ENCODE results near the gene DIP2C. TPM values are rescaled to one million over a fixed set of nuclear protein-coding genes. Genes with fewer than 3 reads are reported as not detected.
"Not testable (repeated sequence)": the region's sequence is repeated elsewhere in the genome, so short reads cannot be mapped to it uniquely, and the experiment has no call there.

The DIP2C gene
- total RNA-seq, 1 experiment from 2014 or later = 11.4 TPM

- no peak for DNase-seq
- H3K27me3 Mint-ChIP-seq (ENCODE audit: insufficient read depth, unreplicated experiment) = peaks cover 2% of the 10 kb centered on the region
- Histone ChIP-seq H3K9me3 (no peaks in the 10 kb centered on the region), H3K36me3 (ENCODE audit: control insufficient read depth, insufficient read depth, low read length) (no peaks in the 10 kb centered on the region), H3K4me1 (no peaks in the 10 kb centered on the region), H3K4me3 (ENCODE audit: low read depth, low read length) (no peak overlapping the region), H3K27me3 (replicated peaks; ENCODE audit: control insufficient read depth, insufficient read depth, low read length) (no peaks in the 10 kb centered on the region)
- TF ChIP-seq, protein P1, sequence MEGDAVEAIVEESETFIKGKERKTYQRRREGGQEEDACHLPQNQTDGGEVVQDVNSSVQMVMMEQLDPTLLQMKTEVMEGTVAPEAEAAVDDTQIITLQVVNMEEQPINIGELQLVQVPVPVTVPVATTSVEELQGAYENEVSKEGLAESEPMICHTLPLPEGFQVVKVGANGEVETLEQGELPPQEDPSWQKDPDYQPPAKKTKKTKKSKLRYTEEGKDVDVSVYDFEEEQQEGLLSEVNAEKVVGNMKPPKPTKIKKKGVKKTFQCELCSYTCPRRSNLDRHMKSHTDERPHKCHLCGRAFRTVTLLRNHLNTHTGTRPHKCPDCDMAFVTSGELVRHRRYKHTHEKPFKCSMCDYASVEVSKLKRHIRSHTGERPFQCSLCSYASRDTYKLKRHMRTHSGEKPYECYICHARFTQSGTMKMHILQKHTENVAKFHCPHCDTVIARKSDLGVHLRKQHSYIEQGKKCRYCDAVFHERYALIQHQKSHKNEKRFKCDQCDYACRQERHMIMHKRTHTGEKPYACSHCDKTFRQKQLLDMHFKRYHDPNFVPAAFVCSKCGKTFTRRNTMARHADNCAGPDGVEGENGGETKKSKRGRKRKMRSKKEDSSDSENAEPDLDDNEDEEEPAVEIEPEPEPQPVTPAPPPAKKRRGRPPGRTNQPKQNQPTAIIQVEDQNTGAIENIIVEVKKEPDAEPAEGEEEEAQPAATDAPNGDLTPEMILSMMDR (IDR thresholded peaks at IDR 0.05; ENCODE audit: insufficient read depth in 1 of 2, low read depth in 1 of 2, low read length in 1 of 2, severe bottlenecking in 1 of 2, unreplicated experiment in 1 of 2) = no peak
- H3K4me3 Mint-ChIP-seq (ENCODE audit: unreplicated experiment) = no peak overlapping the region
- CTCF ChIA-PET = no interaction called here
- POLR2A ChIA-PET = no interaction called here
- no peaks in the 10 kb centered on the region for H3K36me3 Mint-ChIP-seq (ENCODE audit: insufficient read depth, unreplicated experiment)
- no peak overlapping the region for H3K27ac Mint-ChIP-seq (ENCODE audit: unreplicated experiment)
- no TSS peak for BruUV-seq (replicated peaks)
- H3K9me3 Mint-ChIP-seq (ENCODE audit: unreplicated experiment) = no peaks in the 10 kb centered on the region
- no peaks in the 10 kb centered on the region for H3K4me1 Mint-ChIP-seq (ENCODE audit: low read depth, unreplicated experiment)
- intact Hi-C loops (cut with micrococcal nuclease; ENCODE audit: unreplicated experiment) = no loop called here
Measured at GRCh38 chr10:269440-270074, 419.9 kb downstream of the DIP2C start.

GRCh38 chr10:267705-268104 is 421.8 kb downstream of the DIP2C start:
- POLR2A ChIA-PET = no interaction called here
- DNase-seq = no peak
- Mint-ChIP-seq H3K27me3 (ENCODE audit: insufficient read depth, unreplicated experiment) (peaks cover 2% of the 10 kb centered on the region), H3K4me1 (ENCODE audit: low read depth, unreplicated experiment) (no peaks in the 10 kb centered on the region), H3K36me3 (ENCODE audit: insufficient read depth, unreplicated experiment) (peaks cover 5% of the 10 kb centered on the region), H3K4me3 (ENCODE audit: unreplicated experiment) (no peak overlapping the region), H3K27ac (ENCODE audit: unreplicated experiment) (no peak overlapping the region), H3K9me3 (ENCODE audit: unreplicated experiment) (peaks cover 8% of the 10 kb centered on the region)
- Histone ChIP-seq H3K4me1 (no peaks in the 10 kb centered on the region), H3K27me3 (replicated peaks; ENCODE audit: control insufficient read depth, insufficient read depth, low read length) (no peaks in the 10 kb centered on the region), H3K9me3 (0 out of 2 replicates have a peak, but pooled peaks cover 3% of the 10 kb centered on the region), H3K36me3 (ENCODE audit: control insufficient read depth, insufficient read depth, low read length) (no peaks in the 10 kb centered on the region), H3K4me3 (ENCODE audit: low read depth, low read length) (no peak overlapping the region)
- TF ChIP-seq, protein P1 (IDR thresholded peaks at IDR 0.05; ENCODE audit: insufficient read depth in 1 of 2, low read depth in 1 of 2, low read length in 1 of 2, severe bottlenecking in 1 of 2, unreplicated experiment in 1 of 2) = no peak
- BruUV-seq (replicated peaks) = no TSS peak
- CTCF ChIA-PET = no interaction called here
- intact Hi-C loops (cut with micrococcal nuclease; ENCODE audit: unreplicated experiment) = no loop called here

GRCh38 chr10:266974-267425 is 422.5 kb downstream of the DIP2C start:
- H3K4me1 ChIP-seq = no peaks in the 10 kb centered on the region
- POLR2A ChIA-PET = no interaction called here
- intact Hi-C loops (cut with micrococcal nuclease; ENCODE audit: unreplicated experiment) = no loop called here
- H3K9me3 ChIP-seq = 0 out of 2 replicates have a peak, but pooled peaks cover 3% of the 10 kb centered on the region
- TF ChIP-seq, protein P1 (IDR thresholded peaks at IDR 0.05; ENCODE audit: insufficient read depth in 1 of 2, low read depth in 1 of 2, low read length in 1 of 2, severe bottlenecking in 1 of 2, unreplicated experiment in 1 of 2) = no peak
- Mint-ChIP-seq H3K36me3 (ENCODE audit: insufficient read depth, unreplicated experiment) (peaks cover 5% of the 10 kb centered on the region), H3K27ac (ENCODE audit: unreplicated experiment) (no peak overlapping the region), H3K4me3 (ENCODE audit: unreplicated experiment) (no peak overlapping the region), H3K27me3 (ENCODE audit: insufficient read depth, unreplicated experiment) (peaks cover 2% of the 10 kb centered on the region), H3K4me1 (ENCODE audit: low read depth, unreplicated experiment) (no peaks in the 10 kb centered on the region), H3K9me3 (ENCODE audit: unreplicated experiment) (peaks cover 10% of the 10 kb centered on the region)
- H3K4me3 ChIP-seq (ENCODE audit: low read depth, low read length) = no peak overlapping the region
- CTCF ChIA-PET = no interaction called here
- DNase-seq = no peak
- H3K36me3 ChIP-seq (ENCODE audit: control insufficient read depth, insufficient read depth, low read length) = no peaks in the 10 kb centered on the region
- BruUV-seq (replicated peaks) = no TSS peak
- no peaks in the 10 kb centered on the region for H3K27me3 ChIP-seq (replicated peaks; ENCODE audit: control insufficient read depth, insufficient read depth, low read length)

DNA sequence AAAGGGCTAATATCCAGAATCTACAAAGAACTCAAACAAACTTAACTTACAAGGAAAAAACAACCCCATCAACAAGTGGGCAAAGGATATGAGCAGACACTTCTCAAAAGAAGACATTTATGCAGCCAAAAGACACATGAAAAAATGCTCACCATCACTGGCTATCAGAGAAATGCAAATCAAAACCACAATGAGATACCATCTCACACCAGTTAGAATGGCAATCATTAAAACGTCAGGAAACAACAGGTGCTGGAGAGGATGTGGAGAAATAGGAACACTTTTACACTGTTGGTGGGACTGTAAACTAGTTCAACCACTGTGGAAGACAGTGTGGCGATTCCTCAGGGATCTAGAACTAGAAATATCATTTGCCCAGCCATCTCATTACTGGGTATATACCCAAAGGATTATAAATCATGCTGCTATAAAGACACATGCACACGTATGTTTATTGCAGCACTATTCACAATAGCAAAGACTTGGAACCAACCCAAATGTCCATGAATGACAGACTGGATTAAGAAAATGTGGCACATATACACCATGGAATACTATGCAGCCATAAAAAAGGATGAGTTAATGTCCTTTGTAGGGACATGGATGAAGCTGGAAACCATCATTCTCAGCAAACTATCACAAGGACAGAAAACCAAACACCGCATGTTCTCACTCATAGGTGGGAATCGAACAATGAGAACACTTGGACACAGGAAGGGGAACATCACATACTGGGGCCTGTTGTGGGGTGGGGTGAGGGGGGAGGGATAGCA is 423.5 kb downstream of the DIP2C start:
- H3K27ac Mint-ChIP-seq (ENCODE audit: unreplicated experiment); POLR2A ChIA-PET; H3K9me3 Mint-ChIP-seq (ENCODE audit: unreplicated experiment); H3K9me3 ChIP-seq; BruUV-seq (replicated peaks); H3K27me3 ChIP-seq (replicated peaks; ENCODE audit: control insufficient read depth, insufficient read depth, low read length); H3K4me1 Mint-ChIP-seq (ENCODE audit: low read depth, unreplicated experiment); H3K36me3 ChIP-seq (ENCODE audit: control insufficient read depth, insufficient read depth, low read length); H3K4me3 Mint-ChIP-seq (ENCODE audit: unreplicated experiment); CTCF ChIA-PET; intact Hi-C loops (cut with micrococcal nuclease; ENCODE audit: unreplicated experiment); DNase-seq; H3K27me3 Mint-ChIP-seq (ENCODE audit: insufficient read depth, unreplicated experiment); H3K4me3 ChIP-seq (ENCODE audit: low read depth, low read length); H3K36me3 Mint-ChIP-seq (ENCODE audit: insufficient read depth, unreplicated experiment); H3K4me1 ChIP-seq: not testable (repeated sequence)

DNA sequence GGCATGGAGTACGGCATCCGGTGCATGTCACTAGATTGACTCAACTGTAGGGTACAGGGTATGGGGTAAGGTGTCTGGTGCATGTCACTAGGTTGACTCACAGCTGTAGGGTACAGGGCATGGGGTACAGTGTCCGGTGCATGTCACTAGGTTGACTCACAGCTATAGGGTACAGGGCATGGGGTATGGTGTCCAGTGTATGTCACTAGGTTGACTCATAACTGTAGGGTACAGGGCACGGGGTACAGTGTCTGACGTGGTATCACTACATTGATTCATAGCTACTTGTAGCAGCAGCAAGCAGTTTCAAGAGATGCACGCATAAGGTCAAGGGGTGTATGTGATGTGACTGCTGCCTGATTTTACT is 424.4 kb downstream of the DIP2C start:
- H3K4me1 ChIP-seq; H3K36me3 ChIP-seq (ENCODE audit: control insufficient read depth, insufficient read depth, low read length); H3K27ac Mint-ChIP-seq (ENCODE audit: unreplicated experiment); H3K4me3 ChIP-seq (ENCODE audit: low read depth, low read length); POLR2A ChIA-PET; DNase-seq; H3K4me1 Mint-ChIP-seq (ENCODE audit: low read depth, unreplicated experiment); H3K9me3 Mint-ChIP-seq (ENCODE audit: unreplicated experiment); H3K4me3 Mint-ChIP-seq (ENCODE audit: unreplicated experiment); intact Hi-C loops (cut with micrococcal nuclease; ENCODE audit: unreplicated experiment); H3K27me3 Mint-ChIP-seq (ENCODE audit: insufficient read depth, unreplicated experiment); H3K36me3 Mint-ChIP-seq (ENCODE audit: insufficient read depth, unreplicated experiment); H3K27me3 ChIP-seq (replicated peaks; ENCODE audit: control insufficient read depth, insufficient read depth, low read length); H3K9me3 ChIP-seq; CTCF ChIA-PET; BruUV-seq (replicated peaks): not testable (repeated sequence)
